ENCODE results near the gene MPRIP.

MPRIP gene

DNA sequence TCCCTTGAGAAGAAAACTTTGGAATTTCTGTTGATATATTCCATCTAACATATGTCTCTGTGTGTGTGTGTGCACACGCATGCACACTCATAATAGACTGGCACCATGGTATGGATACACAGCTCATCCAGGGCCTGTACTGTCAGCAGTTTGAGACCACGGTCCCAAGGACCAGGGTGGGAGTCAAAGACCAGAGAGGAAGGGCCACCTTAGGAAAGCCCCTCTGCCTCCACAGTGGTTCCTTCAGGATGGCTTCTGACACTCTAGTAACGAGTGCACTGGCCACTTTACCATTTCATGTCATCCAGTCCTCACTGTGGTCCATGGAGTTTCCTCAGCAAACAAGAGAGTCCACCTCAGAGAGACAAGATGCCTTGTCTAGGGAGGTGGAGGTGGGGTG, 82.1 kb downstream of the MPRIP start:
- no peak for DNase-seq (ENCODE audit: extremely low spot score)
- CTCF ChIA-PET, result interaction anchor here (2.0 kb wide), 1 partner anchor 17 kb away, joined by 8 read pairs; no protein-coding TSS in a partner anchor
- no peak for TF ChIP-seq CTCF (IDR thresholded peaks at IDR 0.05; ENCODE audit: control extremely low read depth, extremely low read depth, low read depth, missing control alignments)
- POLR2A ChIA-PET, result no interaction called here

DNA sequence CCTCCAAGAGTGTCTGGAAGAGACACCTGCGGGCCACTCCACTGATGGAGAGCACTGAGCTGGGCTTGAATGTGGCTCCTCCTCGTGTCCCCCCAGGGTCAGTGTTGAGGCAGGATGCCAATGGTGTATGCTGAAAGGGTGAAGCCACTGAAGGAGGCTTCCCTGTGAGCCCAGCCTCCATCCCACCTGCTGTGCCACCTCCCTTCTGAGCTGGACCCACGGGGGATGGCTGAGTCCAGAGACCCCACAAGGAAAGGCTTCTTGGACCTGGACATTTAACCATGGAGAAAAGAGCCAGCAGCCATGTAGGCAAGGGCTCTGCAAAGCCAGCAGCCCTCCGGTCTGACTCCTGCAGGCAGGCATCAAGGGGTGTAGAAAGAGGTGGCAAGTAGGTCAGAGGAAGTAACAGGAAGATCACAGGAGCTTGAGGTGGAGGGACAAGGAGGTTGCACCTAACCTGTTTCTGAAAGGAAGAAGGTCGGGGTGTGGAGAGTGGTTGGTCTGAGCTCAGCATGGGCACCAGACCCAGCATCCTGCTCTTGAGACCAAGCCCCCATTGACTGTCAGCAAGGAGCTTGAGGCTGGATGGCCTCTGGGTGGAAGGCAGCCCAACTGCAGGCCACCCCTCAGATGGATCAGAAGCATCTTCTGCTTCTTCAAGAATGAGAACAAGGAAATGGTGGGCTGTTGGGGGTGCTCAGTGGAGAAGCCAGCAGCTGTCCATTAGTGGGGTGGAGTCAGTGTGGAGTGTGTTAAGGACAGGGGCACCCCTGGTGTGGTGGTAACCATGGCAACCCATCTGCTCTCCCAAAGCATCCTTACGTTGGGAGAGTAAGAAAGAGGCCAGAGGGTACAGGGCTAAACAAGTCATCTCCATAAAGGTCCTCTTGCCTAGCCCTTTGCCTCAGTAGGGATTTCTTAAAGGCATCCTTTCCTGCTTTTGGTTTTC, 83.2 kb downstream of the MPRIP start:
- POLR2A ChIA-PET, result no interaction called here
- no peak for DNase-seq (ENCODE audit: extremely low spot score)
- no peak for TF ChIP-seq CTCF (IDR thresholded peaks at IDR 0.05; ENCODE audit: control extremely low read depth, extremely low read depth, low read depth, missing control alignments)
- CTCF ChIA-PET, result interaction anchor here (1.4 to 2.0 kb wide), 2 partner anchors 9 to 16 kb away, joined by 5 to 8 read pairs; no protein-coding TSS in a partner anchor

DNA sequence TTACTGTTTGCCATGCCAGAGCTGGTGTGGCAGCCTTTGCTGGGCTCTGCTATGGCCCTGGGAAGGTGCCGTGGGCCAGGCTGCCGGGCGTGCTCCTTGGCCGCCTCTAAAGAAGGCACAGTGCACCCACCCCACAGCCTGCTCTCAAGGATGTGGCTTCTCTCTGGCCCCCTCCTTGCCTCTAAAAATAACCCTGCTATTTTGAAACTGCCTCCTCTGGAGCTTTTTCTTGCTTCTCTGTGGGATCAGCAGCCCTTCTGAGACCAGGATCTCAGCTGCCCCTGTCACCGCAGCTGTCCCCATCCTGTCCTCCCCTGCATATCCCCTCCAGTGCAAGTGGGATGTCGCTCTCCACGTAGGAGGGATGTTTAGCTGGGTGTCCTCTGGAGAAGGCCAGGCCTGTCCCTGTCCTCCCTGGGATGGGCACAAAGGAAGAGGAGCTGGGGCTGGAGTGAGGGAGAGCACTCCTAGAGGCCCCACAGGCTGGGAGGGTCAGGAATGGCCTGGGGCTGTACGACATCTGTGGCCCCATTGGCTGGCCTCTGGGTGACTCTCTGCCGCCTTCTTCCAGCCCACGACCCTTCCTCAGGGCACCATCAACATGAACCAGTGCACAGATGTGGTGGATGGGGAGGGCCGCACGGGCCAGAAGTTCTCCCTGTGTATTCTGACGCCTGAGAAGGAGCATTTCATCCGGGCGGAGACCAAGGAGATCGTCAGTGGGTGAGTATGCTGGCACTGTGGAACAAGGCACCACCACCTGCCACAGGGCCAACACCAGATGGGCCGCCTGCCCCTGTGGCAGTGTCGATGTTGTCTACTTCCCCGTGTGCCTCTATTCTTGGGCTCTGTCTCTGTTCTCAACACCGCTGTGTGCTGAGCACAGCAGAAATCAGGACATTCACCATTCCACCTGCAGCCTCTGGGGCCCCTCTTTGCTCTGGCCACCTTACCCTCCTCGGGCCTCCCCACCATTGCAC, 84.2 kb downstream of the MPRIP start:
- DNase-seq (ENCODE audit: extremely low spot score), result no peak
- no peak for TF ChIP-seq CTCF (IDR thresholded peaks at IDR 0.05; ENCODE audit: control extremely low read depth, extremely low read depth, low read depth, missing control alignments)
- ChIA-PET CTCF (interaction anchor here (1.3 to 2.0 kb wide), 3 partner anchors 10 to 15 kb away, joined by 5 to 8 read pairs (median 7); no protein-coding TSS in a partner anchor), POLR2A (no interaction called here)

DNA sequence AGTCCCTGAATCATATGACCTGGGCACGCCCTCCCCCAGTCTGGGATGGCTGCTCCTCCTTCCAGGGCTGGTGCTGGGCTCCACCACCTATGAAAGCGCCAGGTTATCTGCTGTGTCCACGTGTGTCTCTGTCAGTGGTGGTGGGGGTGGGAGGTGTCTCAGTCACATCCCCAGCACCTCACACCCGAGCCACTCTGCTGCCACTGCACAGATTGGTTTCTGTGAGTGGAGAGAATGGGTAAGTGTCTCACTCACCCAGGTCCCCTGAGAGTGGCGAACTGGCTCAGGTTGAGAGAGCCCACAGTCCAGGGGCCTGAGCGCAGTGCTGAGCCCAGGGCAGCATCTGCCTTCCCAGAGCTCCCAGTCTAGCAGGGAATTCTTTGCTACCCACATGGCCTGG, 84.9 kb downstream of the MPRIP start:
- ChIA-PET POLR2A (no interaction called here), CTCF (interaction anchor here (1.3 kb wide), 1 partner anchor 15 kb away, joined by 7 read pairs; no protein-coding TSS in a partner anchor)
- DNase-seq (ENCODE audit: extremely low spot score), result no peak
- TF ChIP-seq CTCF (IDR thresholded peaks at IDR 0.05; ENCODE audit: control extremely low read depth, extremely low read depth, low read depth, missing control alignments), result no peak

DNA sequence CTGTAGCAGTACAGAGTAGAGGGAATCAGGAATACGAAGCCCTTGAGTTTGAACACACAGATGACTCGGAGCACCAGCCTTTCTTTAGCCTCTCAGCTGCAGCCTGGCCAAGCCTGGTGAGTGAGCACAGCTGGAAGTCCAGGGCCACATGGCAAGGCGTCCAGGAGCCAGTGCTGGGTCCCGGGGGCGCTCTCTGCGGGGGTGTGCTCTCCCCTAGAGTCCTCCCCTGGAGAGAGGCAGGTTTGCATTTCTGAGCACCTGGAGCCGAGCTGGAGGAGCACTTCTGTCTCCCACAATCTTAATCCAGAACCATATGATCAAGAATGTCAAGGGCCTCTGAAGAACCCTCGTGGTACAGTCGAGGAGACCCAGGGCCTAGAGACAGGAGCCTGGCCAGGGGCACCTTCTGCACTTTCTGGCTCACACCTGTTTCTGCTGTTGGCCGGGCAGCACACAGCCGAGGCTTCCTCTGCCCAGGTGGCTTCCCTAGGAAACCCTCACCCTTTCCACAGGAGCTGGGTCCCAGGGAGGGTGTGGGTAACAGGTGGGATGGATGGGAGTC, 85.6 kb downstream of the MPRIP start:
- TF ChIP-seq CTCF (IDR thresholded peaks at IDR 0.05; ENCODE audit: control extremely low read depth, extremely low read depth, low read depth, missing control alignments), result no peak
- CTCF ChIA-PET, result interaction anchor here (1.3 to 2.3 kb wide), 2 partner anchors 8 to 14 kb away, joined by 7 to 13 read pairs; no protein-coding TSS in a partner anchor

More for the DNA sequence above, 85.6 kb downstream of the MPRIP start:
- POLR2A ChIA-PET, result no interaction called here
- DNase-seq (ENCODE audit: extremely low spot score), result no peak
